Thyroid gland (tissue), 4 donors: Measurements from ENCODE around the gene FAM228B. TPM values are rescaled to one million over a fixed set of nuclear protein-coding genes. Genes with fewer than 3 reads are reported as not detected.

Source experiments
- DNase-seq, 2 donors: peaks; one replicate each; pipeline ENCODE4 v3.0.0-alpha.2; 2019
- H3K27ac ChIP-seq, 3 donors: fragments of 200-600 bp; sonication (generic); 1 replicate in 2 of 3; 2 replicates in 1 of 3; pipeline ENCODE4 v1.5.1; 2016 to 2019; ENCODE audit warnings: mild to moderate bottlenecking in 1 of 3, moderate library complexity in 1 of 3
- H3K27me3 ChIP-seq: fragments of 200-600 bp; sonication (generic); one replicate; pipeline ENCODE4 v1.5.1; 2019
- H3K36me3 ChIP-seq, 2 donors: fragments of 200-600 bp; sonication (generic); one replicate each; pipeline ENCODE4 v1.5.1; 2016 to 2019
- H3K4me1 ChIP-seq, 2 donors: fragments of 200-600 bp; sonication (generic); one replicate each; pipeline ENCODE4 v1.5.1; 2017 to 2019
- H3K4me3 ChIP-seq, 3 donors: fragments of 200-600 bp; sonication (generic); replicated peaks in 1 of 3; 1 replicate in 2 of 3; 2 replicates in 1 of 3; pipeline ENCODE4 v1.5.1; 2016; ENCODE audit warnings: mild to moderate bottlenecking in 1 of 3
- H3K9me3 ChIP-seq: fragments of 200-600 bp; sonication (generic); one replicate; pipeline ENCODE4 v1.5.1; 2017
- CTCF ChIP-seq, 6 experiments: fragments of 200-600 bp in 3 of 6; fragments of 450-650 bp in 3 of 6; sonication (generic) in 3 of 6; IDR thresholded peaks; one replicate each; pipeline ENCODE4 v1.5.1; 2016 to 2019; ENCODE audit warnings: antibody characterized with exemption in 6 of 6, mild to moderate bottlenecking in 2 of 6, inconsistent platforms in 1 of 6, moderate library complexity in 1 of 6
- POLR2A ChIP-seq, 2 donors: fragments of 450-650 bp; IDR thresholded peaks; one replicate each; pipeline ENCODE4 v1.6.1; 2017; ENCODE audit warnings: antibody characterized with exemption in 2 of 2, mild to moderate bottlenecking in 2 of 2, moderate library complexity in 1 of 2
- WGBS, 2 donors: methylation state at CpG; one replicate each; pipeline ENCODE4 v1.1.5; 2017; 5-methylcytosine and 5-hydroxymethylcytosine counted together
- intact Hi-C: fragments of 100-400 bp; cut with DNase I; formaldehyde crosslinking; loops from one replicate; pipeline ENCODE4 v1.15.1; 2023
- total RNA-seq, 4 donors: library from RNA; depleted of rRNA; stranded (reverse); fragments of >200 nt; gene quantifications; one replicate each; pipeline ENCODE4 v1.2.3, GENCODE V29; 2016

The FAM228B gene
- total RNA-seq, 4 donors from 2014 or later = 19.4 to 44.5 (median 22.1) TPM

GRCh38 chr2:24214880-24215279 lies 91.6 kb downstream of the FAM228B start:
- no peak overlapping the region for H3K4me3 ChIP-seq
- no peaks in the 10 kb centered on the region for H3K27me3 ChIP-seq
- peaks cover 31 to 72% of the 10 kb centered on the region in 2 donors for H3K36me3 ChIP-seq
- H3K9me3 ChIP-seq = no peaks in the 10 kb centered on the region
- H3K4me1 ChIP-seq = no peaks in the 10 kb centered on the region
- DNase-seq = no peak
- 93 to 96% methylated on average over 3 of the region's 3 CpGs for WGBS, 2 donors
- TF ChIP-seq CTCF (IDR thresholded peaks at IDR 0.05) (no peak), POLR2A (IDR thresholded peaks at IDR 0.05) (no peak)
- no peak overlapping the region for H3K27ac ChIP-seq
- intact Hi-C loops = no loop called here

Other genes starting within 250 kb of the FAM228B start
- gene ATAD2B, start 196.3 kb upstream of the FAM228B start, total RNA-seq = 10 to 100 TPM; 32.8 to 49.3 (median 37.3) TPM
- 10 to 100 TPM; 10.7 to 14.9 (median 13.7) TPM for gene UBXN2A, start 183.0 kb upstream of the FAM228B start, total RNA-seq
- gene MFSD2B, start 113.4 kb upstream of the FAM228B start, total RNA-seq = not detected
- gene WDCP, start 76.1 kb upstream of the FAM228B start, total RNA-seq = 1 to 10 TPM; 3.0 to 6.0 (median 4.6) TPM
- gene FKBP1B, start 73.7 kb upstream of the FAM228B start, total RNA-seq = 10 to 100 TPM in 1 of 4 donors, 1 to 10 TPM in 3; 5.8 to 15.5 (median 6.4) TPM
- 100 to 1,000 TPM in 2 of 4 donors, 10 to 100 TPM in 2; 86.1 to 157 (median 110) TPM for gene SF3B6, start 47.1 kb upstream of the FAM228B start, total RNA-seq
- gene TP53I3, start 38.6 kb upstream of the FAM228B start, total RNA-seq = 10 to 100 TPM; 14.5 to 38.4 (median 31.0) TPM
- 1 to 10 TPM in 3 of 4 donors, not detected in 1; 1.0 to 3.5 (median 2.0) TPM for gene PFN4, start 135 bp upstream of the FAM228B start, total RNA-seq
- gene FAM228A, start 51.6 kb downstream of the FAM228B start, total RNA-seq = 1 to 10 TPM; 1.3 to 2.0 (median 1.8) TPM
- 100 to 1,000 TPM; 107 to 198 (median 116) TPM for gene ITSN2, start 237.1 kb downstream of the FAM228B start, total RNA-seq